Measurements from ENCODE around the gene COL18A1.
A peak's percentile ranks its signal among the peaks of the same experiment; 100 is the strongest.

DNA sequence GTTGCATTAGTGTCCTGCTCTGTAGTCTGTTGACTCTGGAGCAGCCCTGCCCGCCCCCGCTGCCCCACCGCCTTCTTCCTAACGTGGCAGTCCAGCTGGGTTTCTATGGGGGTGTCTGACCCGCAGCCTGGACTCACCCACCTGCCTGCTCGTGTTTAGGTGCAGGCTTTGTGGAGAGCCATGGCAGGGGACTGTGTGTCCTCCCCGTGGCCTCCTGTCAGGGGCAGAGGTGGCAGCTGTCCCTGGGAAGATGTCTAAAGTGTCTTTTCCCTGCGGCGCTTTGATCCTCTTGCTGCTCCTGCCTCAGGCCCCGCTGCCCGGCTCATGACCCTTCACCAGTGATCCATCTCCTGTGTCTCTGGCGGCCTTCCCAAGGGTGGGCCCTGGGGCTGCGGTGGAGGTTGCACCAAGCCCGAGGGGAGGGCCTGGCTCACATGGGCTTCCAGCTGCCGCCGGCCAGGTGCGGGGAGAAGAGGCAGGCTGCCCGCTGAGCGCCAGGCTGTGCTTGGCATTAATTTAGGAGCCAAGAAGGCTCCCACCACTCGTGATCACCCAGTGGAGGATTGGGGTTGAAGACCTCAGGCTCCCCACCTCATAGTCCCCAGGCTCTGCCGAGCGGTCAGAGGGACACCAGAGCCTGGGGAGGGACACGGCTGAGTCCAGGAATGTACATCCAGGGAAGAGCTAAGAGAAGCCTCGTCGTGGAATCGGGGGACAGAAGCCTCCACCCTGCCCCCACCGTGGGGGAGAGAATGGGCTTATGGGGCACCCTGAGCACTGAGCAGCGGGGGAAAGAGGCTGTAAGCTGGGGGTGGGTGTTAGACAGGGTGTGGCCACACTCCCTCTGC is 44.1 kb downstream of the COL18A1 start:
- TF ChIP-seq, protein P1, sequence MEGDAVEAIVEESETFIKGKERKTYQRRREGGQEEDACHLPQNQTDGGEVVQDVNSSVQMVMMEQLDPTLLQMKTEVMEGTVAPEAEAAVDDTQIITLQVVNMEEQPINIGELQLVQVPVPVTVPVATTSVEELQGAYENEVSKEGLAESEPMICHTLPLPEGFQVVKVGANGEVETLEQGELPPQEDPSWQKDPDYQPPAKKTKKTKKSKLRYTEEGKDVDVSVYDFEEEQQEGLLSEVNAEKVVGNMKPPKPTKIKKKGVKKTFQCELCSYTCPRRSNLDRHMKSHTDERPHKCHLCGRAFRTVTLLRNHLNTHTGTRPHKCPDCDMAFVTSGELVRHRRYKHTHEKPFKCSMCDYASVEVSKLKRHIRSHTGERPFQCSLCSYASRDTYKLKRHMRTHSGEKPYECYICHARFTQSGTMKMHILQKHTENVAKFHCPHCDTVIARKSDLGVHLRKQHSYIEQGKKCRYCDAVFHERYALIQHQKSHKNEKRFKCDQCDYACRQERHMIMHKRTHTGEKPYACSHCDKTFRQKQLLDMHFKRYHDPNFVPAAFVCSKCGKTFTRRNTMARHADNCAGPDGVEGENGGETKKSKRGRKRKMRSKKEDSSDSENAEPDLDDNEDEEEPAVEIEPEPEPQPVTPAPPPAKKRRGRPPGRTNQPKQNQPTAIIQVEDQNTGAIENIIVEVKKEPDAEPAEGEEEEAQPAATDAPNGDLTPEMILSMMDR (IDR thresholded peaks at IDR 0.05; ENCODE audit: low read depth, low read length, missing input control): no peak
- no peak for TF ChIP-seq TAF1 (conservative IDR thresholded peaks at IDR 0.05)
- peak; percentile 95 to 97 for TF ChIP-seq EGR1 (IDR thresholded peaks at IDR 0.05; ENCODE audit: low read depth in 2 of 2)
- TF ChIP-seq HNF4G (IDR thresholded peaks at IDR 0.05): no peak
- TF ChIP-seq NR2F2 (IDR thresholded peaks at IDR 0.05): no peak
- TF ChIP-seq, protein P2, sequence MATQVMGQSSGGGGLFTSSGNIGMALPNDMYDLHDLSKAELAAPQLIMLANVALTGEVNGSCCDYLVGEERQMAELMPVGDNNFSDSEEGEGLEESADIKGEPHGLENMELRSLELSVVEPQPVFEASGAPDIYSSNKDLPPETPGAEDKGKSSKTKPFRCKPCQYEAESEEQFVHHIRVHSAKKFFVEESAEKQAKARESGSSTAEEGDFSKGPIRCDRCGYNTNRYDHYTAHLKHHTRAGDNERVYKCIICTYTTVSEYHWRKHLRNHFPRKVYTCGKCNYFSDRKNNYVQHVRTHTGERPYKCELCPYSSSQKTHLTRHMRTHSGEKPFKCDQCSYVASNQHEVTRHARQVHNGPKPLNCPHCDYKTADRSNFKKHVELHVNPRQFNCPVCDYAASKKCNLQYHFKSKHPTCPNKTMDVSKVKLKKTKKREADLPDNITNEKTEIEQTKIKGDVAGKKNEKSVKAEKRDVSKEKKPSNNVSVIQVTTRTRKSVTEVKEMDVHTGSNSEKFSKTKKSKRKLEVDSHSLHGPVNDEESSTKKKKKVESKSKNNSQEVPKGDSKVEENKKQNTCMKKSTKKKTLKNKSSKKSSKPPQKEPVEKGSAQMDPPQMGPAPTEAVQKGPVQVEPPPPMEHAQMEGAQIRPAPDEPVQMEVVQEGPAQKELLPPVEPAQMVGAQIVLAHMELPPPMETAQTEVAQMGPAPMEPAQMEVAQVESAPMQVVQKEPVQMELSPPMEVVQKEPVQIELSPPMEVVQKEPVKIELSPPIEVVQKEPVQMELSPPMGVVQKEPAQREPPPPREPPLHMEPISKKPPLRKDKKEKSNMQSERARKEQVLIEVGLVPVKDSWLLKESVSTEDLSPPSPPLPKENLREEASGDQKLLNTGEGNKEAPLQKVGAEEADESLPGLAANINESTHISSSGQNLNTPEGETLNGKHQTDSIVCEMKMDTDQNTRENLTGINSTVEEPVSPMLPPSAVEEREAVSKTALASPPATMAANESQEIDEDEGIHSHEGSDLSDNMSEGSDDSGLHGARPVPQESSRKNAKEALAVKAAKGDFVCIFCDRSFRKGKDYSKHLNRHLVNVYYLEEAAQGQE (IDR thresholded peaks at IDR 0.05): no peak
- peak; percentile 71 for TF ChIP-seq SP1 (IDR thresholded peaks at IDR 0.05)
- peak; percentile 78 for TF ChIP-seq YY1 (IDR thresholded peaks at IDR 0.05)
- TF ChIP-seq, protein P3, sequence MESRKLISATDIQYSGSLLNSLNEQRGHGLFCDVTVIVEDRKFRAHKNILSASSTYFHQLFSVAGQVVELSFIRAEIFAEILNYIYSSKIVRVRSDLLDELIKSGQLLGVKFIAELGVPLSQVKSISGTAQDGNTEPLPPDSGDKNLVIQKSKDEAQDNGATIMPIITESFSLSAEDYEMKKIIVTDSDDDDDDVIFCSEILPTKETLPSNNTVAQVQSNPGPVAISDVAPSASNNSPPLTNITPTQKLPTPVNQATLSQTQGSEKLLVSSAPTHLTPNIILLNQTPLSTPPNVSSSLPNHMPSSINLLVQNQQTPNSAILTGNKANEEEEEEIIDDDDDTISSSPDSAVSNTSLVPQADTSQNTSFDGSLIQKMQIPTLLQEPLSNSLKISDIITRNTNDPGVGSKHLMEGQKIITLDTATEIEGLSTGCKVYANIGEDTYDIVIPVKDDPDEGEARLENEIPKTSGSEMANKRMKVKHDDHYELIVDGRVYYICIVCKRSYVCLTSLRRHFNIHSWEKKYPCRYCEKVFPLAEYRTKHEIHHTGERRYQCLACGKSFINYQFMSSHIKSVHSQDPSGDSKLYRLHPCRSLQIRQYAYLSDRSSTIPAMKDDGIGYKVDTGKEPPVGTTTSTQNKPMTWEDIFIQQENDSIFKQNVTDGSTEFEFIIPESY (IDR thresholded peaks at IDR 0.05): no peak

Measured in liver (tissue), 3 donors.